IPS DF 6.9 (cell line): ENCODE measurements around the gene SHB.
"Not testable (repeated sequence)": the region's sequence is repeated elsewhere in the genome, so short reads cannot be mapped to it uniquely, and the experiment has no call there.

Source experiments
- DNase-seq: peaks from one replicate; pipeline ENCODE4 v3.0.0-alpha.2; 2013; ENCODE audit warnings: low read depth, low spot score
- H3K27ac ChIP-seq: one replicate; pipeline ENCODE4 v1.5.1; 2013; ENCODE audit warnings: low read length, control low read depth
- H3K27me3 ChIP-seq: 2 replicates; pipeline ENCODE4 v1.6.1; 2013; ENCODE audit warnings: mild to moderate bottlenecking, low read length; ENCODE audit not compliant: control insufficient read depth, insufficient read depth
- H3K36me3 ChIP-seq: 2 replicates; pipeline ENCODE4 v1.6.1; 2013; ENCODE audit warnings: low read length; ENCODE audit not compliant: control insufficient read depth, insufficient read depth
- H3K4me1 ChIP-seq: 2 replicates; pipeline ENCODE4 v1.6.1; 2013; ENCODE audit warnings: low read length; ENCODE audit not compliant: control insufficient read depth, insufficient read depth
- H3K4me3 ChIP-seq: 2 replicates; pipeline ENCODE4 v1.5.1; 2013; ENCODE audit warnings: mild to moderate bottlenecking, low read length
- H3K9me3 ChIP-seq: 2 replicates; pipeline ENCODE4 v1.6.1; 2013; ENCODE audit warnings: low read length, inconsistent platforms; ENCODE audit not compliant: control insufficient read depth, insufficient read depth
- WGBS: extraction: QIAGEN DNeasy Blood & Tissue Kit; methylation state at CpG from one replicate; pipeline ENCODE4 v1.1.7; 2013; ENCODE audit warnings: mixed read lengths, missing lambda C conversion rate; ENCODE audit not compliant: insufficient read length, insufficient coverage; 5-methylcytosine and 5-hydroxymethylcytosine counted together

SHB gene

GRCh38 chr9:37916471-37917312 lies 152.3 kb downstream of the SHB start:
- Histone ChIP-seq H3K27ac (no peak overlapping the region), H3K36me3 (peaks cover 5% of the 10 kb centered on the region; the same call in 1 of the 2 replicates), H3K9me3 (no peaks in the 10 kb centered on the region), H3K27me3 (no peaks in the 10 kb centered on the region), H3K4me3 (no peak overlapping the region), H3K4me1 (peaks cover 6% of the 10 kb centered on the region)
- WGBS: no CpG with 5 or more reads among the region's 18 CpGs
- DNase-seq: no peak

GRCh38 chr9:37915911-37916470 lies 153.0 kb downstream of the SHB start:
- no peak overlapping the region for H3K4me3 ChIP-seq
- no CpG with 5 or more reads among the region's 14 CpGs for WGBS
- no peak for DNase-seq

DNA sequence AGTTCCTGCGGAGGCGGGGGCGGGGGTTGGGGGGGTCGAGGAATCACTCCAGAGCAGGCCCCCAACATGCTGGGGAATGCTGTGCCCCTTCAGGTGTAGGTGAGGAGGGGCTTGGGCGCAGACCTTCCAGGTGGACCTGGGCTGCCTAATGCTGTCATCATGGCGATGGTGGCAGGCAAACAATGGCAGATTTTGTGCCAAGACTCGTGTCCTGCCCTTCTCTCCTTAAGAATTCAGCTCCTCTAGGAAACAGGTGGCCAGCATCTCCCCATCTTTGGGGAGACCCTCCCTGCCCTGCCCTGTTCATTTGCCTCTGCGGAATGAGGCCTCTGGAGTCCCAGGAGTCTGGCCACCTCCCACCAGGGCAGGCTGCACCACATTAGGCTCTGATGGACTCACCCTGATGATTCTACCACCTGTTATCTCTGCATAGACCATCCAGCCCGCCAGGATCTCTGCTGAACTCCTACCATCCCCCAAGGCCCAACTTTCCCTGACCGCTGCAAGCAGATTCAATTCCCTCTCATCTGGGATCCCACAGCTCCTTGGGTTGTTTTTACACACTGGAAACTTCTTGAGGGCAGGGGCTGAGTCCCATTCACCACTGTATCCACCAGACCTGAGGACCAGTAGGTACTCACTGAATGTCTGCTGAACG lies 154.2 kb downstream of the SHB start:
- H3K4me3 ChIP-seq: no peak overlapping the region
- peaks cover 5% of the 10 kb centered on the region; the same call in 1 of the 2 replicates for H3K36me3 ChIP-seq
- no peak overlapping the region for H3K27ac ChIP-seq
- no CpG with 5 or more reads among the region's 11 CpGs for WGBS
- no peak for DNase-seq
- peaks cover 5% of the 10 kb centered on the region for H3K4me1 ChIP-seq
- no peaks in the 10 kb centered on the region for H3K9me3 ChIP-seq
- no peaks in the 10 kb centered on the region for H3K27me3 ChIP-seq

More at GRCh38 chr9:37915911-37916470, 153.0 kb downstream of the SHB start:
- Histone ChIP-seq H3K9me3 (no peaks in the 10 kb centered on the region), H3K27ac (no peak overlapping the region), H3K36me3 (peaks cover 5% of the 10 kb centered on the region; the same call in 1 of the 2 replicates), H3K27me3 (no peaks in the 10 kb centered on the region), H3K4me1 (peaks cover 6% of the 10 kb centered on the region)

DNA sequence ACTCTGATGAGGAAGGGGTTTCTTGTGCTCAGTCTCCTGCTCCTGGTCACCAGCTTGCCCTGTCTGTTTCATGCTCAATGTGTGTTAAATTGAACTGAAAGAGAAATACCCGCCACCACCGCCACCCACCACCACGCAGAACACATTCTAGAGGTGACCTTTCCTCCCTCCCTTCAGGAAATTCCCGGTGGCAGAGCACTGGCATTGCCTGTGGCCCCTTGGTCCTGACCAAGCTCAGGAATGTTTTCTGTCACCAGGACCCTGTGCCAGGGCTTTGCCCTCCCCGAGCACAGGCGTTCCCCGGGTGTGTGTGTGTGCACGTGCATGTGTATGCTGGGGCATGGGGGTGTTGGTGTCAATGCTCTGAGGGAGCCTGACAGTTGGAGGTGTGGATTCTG lies 154.9 kb downstream of the SHB start:
- H3K9me3 ChIP-seq: no peaks in the 10 kb centered on the region
- peaks cover 1% of the 10 kb centered on the region; the same call in 1 of the 2 replicates for H3K4me1 ChIP-seq
- no peaks in the 10 kb centered on the region for H3K27me3 ChIP-seq
- DNase-seq: no peak
- no peak overlapping the region for H3K4me3 ChIP-seq
- WGBS: no CpG with 5 or more reads among the region's 8 CpGs
- H3K36me3 ChIP-seq: peaks cover 5% of the 10 kb centered on the region; the same call in 1 of the 2 replicates
- H3K27ac ChIP-seq: no peak overlapping the region

DNA sequence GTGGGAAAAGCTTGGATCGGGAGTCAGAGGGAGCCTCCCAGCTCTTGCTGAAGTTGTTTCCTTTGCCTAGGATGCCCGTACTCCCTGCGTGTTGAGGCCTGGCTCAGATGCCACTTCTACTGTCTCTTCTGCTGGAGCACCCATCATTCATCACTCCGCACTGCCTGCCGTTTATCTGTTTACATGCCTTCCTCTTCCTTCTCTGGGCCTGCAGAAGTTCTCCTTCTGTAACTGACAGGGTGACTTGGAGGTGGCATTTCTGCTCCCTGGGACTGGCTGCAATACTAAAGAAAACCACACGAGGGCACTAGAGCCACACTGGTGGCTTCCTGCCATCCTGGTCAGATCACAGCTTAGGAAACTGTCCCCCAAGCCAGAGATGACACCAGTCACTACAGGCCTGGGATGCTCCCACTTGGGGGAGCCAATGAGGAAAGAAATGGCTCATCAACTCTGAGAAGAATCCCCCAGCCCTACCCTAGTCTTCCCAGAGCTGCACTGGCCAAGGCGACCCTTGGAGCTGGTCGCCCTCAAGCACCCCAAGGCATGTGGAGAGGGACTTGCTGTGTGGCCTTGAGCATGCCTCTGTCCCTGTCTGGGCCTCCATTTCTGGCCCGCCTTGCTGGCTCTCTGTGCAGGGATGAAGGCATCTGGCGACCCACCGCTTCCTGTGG lies 155.4 kb downstream of the SHB start:
- peak; percentile 87 for DNase-seq
- Histone ChIP-seq H3K27me3 (no peaks in the 10 kb centered on the region), H3K4me1 (peaks cover 1% of the 10 kb centered on the region; the same call in 1 of the 2 replicates), H3K36me3 (peaks cover 5% of the 10 kb centered on the region; the same call in 1 of the 2 replicates), H3K27ac (no peak overlapping the region), H3K9me3 (no peaks in the 10 kb centered on the region), H3K4me3 (no peak overlapping the region)
- no CpG with 5 or more reads among the region's 11 CpGs for WGBS

GRCh38 chr9:37911271-37911681 lies 157.8 kb downstream of the SHB start:
- no peak overlapping the region for H3K27ac ChIP-seq
- H3K4me1 ChIP-seq: peaks cover 1% of the 10 kb centered on the region; the same call in 1 of the 2 replicates
- H3K4me3 ChIP-seq: no peak overlapping the region
- no peaks in the 10 kb centered on the region for H3K36me3 ChIP-seq
- WGBS: no CpG with 5 or more reads among the region's 6 CpGs
- H3K27me3 ChIP-seq: no peaks in the 10 kb centered on the region
- DNase-seq: no peak
- no peaks in the 10 kb centered on the region for H3K9me3 ChIP-seq

- Histone ChIP-seq H3K4me1 (peaks cover 1% of the 10 kb centered on the region; the same call in 1 of the 2 replicates), H3K36me3 (no peaks in the 10 kb centered on the region), H3K4me3 (no peak overlapping the region), H3K27ac (no peak overlapping the region), H3K27me3 (no peaks in the 10 kb centered on the region), H3K9me3 (no peaks in the 10 kb centered on the region)
- DNase-seq: no peak
- WGBS: no CpG with 5 or more reads among the region's 4 CpGs
These were observed 158.8 kb downstream of the SHB start for GRCh38 chr9:37910271-37910670.

DNA sequence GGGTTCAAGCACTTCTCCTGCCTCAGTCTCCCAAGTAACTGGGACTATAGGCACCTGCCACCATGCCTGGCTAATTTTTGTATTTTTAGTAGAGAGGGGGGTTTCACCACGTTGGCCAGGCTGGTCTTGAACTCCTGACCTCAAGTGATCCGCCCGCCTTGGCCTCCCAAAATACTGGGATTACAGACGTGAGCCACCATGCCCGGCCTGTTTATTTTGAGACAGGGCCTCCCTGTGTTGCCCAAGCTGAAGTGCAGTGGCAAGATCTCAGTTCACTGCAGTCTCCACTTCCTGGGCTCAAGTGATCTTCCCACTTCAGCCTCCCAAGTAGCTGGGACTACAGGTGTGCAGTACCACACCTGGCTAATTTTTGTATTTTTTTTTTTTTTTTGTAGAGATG lies 159.2 kb downstream of the SHB start:
- DNase-seq, H3K4me3 ChIP-seq, H3K27me3 ChIP-seq, H3K9me3 ChIP-seq, H3K4me1 ChIP-seq, H3K27ac ChIP-seq, H3K36me3 ChIP-seq: not testable (repeated sequence)
- WGBS: no CpG with 5 or more reads among the region's 5 CpGs

- no peak overlapping the region for H3K27ac ChIP-seq
- no CpG with 5 or more reads among the region's 3 CpGs for WGBS
- no peaks in the 10 kb centered on the region for H3K36me3 ChIP-seq
- peaks cover 5% of the 10 kb centered on the region; the same call in 1 of the 2 replicates for H3K4me1 ChIP-seq
- H3K27me3 ChIP-seq: no peaks in the 10 kb centered on the region
- H3K4me3 ChIP-seq: no peak overlapping the region
- no peaks in the 10 kb centered on the region for H3K9me3 ChIP-seq
- DNase-seq: no peak
These were observed 159.7 kb downstream of the SHB start for GRCh38 chr9:37909326-37909725.

GRCh38 chr9:37908698-37909186 lies 160.3 kb downstream of the SHB start:
- DNase-seq: no peak
- H3K4me3 ChIP-seq: no peak overlapping the region
- no peaks in the 10 kb centered on the region for H3K27me3 ChIP-seq
- no peaks in the 10 kb centered on the region for H3K9me3 ChIP-seq
- no CpG with 5 or more reads among the region's 4 CpGs for WGBS
- H3K36me3 ChIP-seq: no peaks in the 10 kb centered on the region
- no peak overlapping the region for H3K27ac ChIP-seq
- H3K4me1 ChIP-seq: peaks cover 3% of the 10 kb centered on the region; the same call in 1 of the 2 replicates
